ENCODE data around the gene CDK17.

CDK17 gene

GRCh38 chr12:96308881-96309280 is 91.4 kb downstream of the CDK17 start:
- DNase-seq (ENCODE audit: low read depth) = no peak
- TF ChIP-seq CTCF (IDR thresholded peaks at IDR 0.05; ENCODE audit: control insufficient read depth, extremely low read depth, insufficient read depth) = no peak
- H3K4me3 ChIP-seq (ENCODE audit: low read depth, low read length) = no peak overlapping the region

GRCh38 chr12:96305665-96306064 is 94.6 kb downstream of the CDK17 start:
- no peak overlapping the region for H3K4me3 ChIP-seq (ENCODE audit: low read depth, low read length)
- no peak for DNase-seq (ENCODE audit: low read depth)
- no peak for TF ChIP-seq CTCF (IDR thresholded peaks at IDR 0.05; ENCODE audit: control insufficient read depth, extremely low read depth, insufficient read depth)

GRCh38 chr12:96303653-96304052 is 96.6 kb downstream of the CDK17 start:
- H3K4me3 ChIP-seq (ENCODE audit: low read depth, low read length) = no peak overlapping the region
- TF ChIP-seq CTCF (IDR thresholded peaks at IDR 0.05; ENCODE audit: control insufficient read depth, extremely low read depth, insufficient read depth) = no peak
- no peak for DNase-seq (ENCODE audit: low read depth)

- H3K4me3 ChIP-seq (ENCODE audit: low read depth, low read length) = no peak overlapping the region
- DNase-seq (ENCODE audit: low read depth) = no peak
- TF ChIP-seq CTCF (IDR thresholded peaks at IDR 0.05; ENCODE audit: control insufficient read depth, extremely low read depth, insufficient read depth) = no peak
Measured at GRCh38 chr12:96302687-96303310, 97.4 kb downstream of the CDK17 start.

- H3K4me3 ChIP-seq (ENCODE audit: low read depth, low read length) = no peak overlapping the region
- DNase-seq (ENCODE audit: low read depth) = no peak
- no peak for TF ChIP-seq CTCF (IDR thresholded peaks at IDR 0.05; ENCODE audit: control insufficient read depth, extremely low read depth, insufficient read depth)
Measured at GRCh38 chr12:96301732-96302131, 98.5 kb downstream of the CDK17 start.

GRCh38 chr12:96300064-96300463 is 100.2 kb downstream of the CDK17 start:
- H3K4me3 ChIP-seq (ENCODE audit: low read depth, low read length) = no peak overlapping the region
- no peak for TF ChIP-seq CTCF (IDR thresholded peaks at IDR 0.05; ENCODE audit: control insufficient read depth, extremely low read depth, insufficient read depth)
- no peak for DNase-seq (ENCODE audit: low read depth)

- H3K4me3 ChIP-seq (ENCODE audit: low read depth, low read length) = no peak overlapping the region
- TF ChIP-seq CTCF (IDR thresholded peaks at IDR 0.05; ENCODE audit: control insufficient read depth, extremely low read depth, insufficient read depth) = no peak
- no peak for DNase-seq (ENCODE audit: low read depth)
Measured at GRCh38 chr12:96297504-96297903, 102.7 kb downstream of the CDK17 start.

All from LNCaP clone FGC (cell line).